DMS114 treated with DMSO at 0.1 percent for 48 hours (cell line): ENCODE data around the gene SPEF2.
"Not testable (repeated sequence)": the region's sequence is repeated elsewhere in the genome, so short reads cannot be mapped to it uniquely, and the experiment has no call there.

Experiments used
- DNase-seq: peaks from one replicate; lab custom pipeline; 2025; ENCODE audit not compliant: unreplicated experiment; lab: John Stamatoyannopoulos, UW

Gene SPEF2

GRCh38 chr5:35853631-35854030 is 236.0 kb downstream of the SPEF2 start:
- no peak for DNase-seq

- no peak for DNase-seq
Observed at GRCh38 chr5:35854248-35854647, 236.6 kb downstream of the SPEF2 start.

- no peak for DNase-seq
Observed at GRCh38 chr5:35855187-35855586, 237.5 kb downstream of the SPEF2 start.

- DNase-seq, result not testable (repeated sequence)
Observed at GRCh38 chr5:35856186-35856764, 238.6 kb downstream of the SPEF2 start.

- DNase-seq, result no peak
Observed at GRCh38 chr5:35856765-35857351, 239.2 kb downstream of the SPEF2 start, which contains the start of gene IL7R. TSS of gene IL7R (plus strand) at chr5:35856891. CDS start at chr5:35856978, 87 bp downstream.

GRCh38 chr5:35857606-35858205 is 240.0 kb downstream of the SPEF2 start:
- DNase-seq, result no peak

- no peak for DNase-seq
Observed at GRCh38 chr5:35859101-35859661, 241.5 kb downstream of the SPEF2 start.

- no peak for DNase-seq
Observed at GRCh38 chr5:35860686-35861085, 243.0 kb downstream of the SPEF2 start.

- no peak for DNase-seq
Observed at GRCh38 chr5:35861718-35862117, 244.1 kb downstream of the SPEF2 start.

- no peak for DNase-seq
Observed at GRCh38 chr5:35862126-35862525, 244.5 kb downstream of the SPEF2 start.

- no peak for DNase-seq
Observed at GRCh38 chr5:35863159-35863558, 245.5 kb downstream of the SPEF2 start.
